Measurements from ENCODE around the gene MGRN1. TPM values are rescaled to one million over a fixed set of nuclear protein-coding genes. Genes with fewer than 3 reads are reported as not detected.

Gene MGRN1
- total and polyA plus RNA-seq, 4 donors, result 29.5 to 112 (median 47.0) TPM

DNA sequence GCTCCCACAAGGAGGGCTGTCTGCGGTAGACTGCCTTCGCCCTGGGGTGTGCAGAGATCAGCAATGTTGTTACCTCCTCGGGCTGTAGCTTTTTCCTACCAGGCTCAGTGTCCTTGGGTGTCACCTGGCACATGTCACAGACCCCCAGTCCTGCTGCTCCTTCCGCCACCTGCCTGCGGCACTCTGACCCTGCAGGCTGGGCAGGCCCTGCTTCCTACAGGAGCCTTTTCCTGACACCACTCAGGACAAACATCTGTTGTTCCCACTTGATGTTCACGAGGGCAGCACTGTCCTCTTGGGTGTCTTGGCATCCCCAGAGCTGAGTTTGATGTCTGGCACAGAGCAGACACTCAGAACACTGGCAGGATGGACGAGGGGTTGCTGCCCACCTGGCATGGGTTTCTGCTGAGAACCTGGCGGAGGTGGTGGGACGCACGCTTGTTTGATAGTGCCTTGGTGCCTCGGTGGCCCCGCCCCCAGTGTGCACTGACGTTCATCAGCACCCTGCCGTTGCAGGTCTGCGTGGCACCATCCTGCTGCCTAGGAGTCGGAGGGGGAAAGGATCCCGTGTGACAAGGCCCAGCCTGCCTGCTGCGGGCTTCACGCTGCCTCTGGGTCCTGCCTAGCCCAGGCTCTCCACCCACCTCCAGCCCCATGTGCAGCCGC, 42.0 kb downstream of the MGRN1 start:
- H3K36me3 ChIP-seq (ENCODE audit: control insufficient read depth in 4 of 4, insufficient read depth in 4 of 4, low read length in 4 of 4), result peaks cover 11 to 50% (median 36%) of the 10 kb centered on the region in 4 donors
- no peak for ATAC-seq (ENCODE audit: insufficient read depth, low FRiP score)
- no peak for DNase-seq

DNA sequence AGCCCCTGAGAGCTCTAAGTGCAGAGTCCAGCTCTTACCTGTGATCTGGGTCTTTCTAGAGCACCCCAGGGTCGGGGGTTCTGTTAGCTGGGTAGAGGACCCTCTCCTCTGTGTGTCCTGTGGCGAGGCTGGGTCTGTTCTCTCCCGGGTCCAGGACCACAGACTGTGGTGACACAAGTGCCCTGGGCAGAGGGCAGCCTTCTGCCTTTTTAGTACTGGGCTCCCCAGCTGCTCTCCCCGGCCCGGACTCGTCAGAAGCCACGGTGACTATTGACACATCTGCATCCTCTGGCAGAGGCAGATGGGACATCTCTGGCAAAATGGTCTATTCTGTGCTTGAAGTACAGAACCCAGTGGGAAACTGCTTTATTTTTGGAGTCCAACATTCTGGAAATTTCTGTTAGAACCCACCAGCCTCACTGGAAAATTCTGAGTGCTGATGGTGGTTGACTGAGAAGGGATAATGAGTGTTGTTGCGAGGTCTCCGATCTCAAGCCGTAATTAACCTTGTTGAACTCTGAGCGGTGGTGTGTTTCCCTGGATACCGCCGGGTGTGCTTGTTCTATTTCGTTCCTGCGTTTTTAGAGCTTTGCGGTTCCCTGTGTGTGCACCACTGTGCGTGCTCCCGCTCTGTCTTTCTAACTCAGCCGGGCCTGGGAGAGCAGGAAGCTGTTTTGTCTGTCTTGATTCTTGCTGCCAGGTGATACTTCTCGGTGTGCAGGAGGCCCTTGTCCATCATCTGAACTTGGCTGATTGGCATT, 42.8 kb downstream of the MGRN1 start:
- DNase-seq (no peak), ATAC-seq (ENCODE audit: insufficient read depth, low FRiP score) (no peak)
- Histone ChIP-seq H3K4me1 (ENCODE audit: control insufficient read depth in 5 of 5, insufficient read depth in 5 of 5, low read length in 5 of 5) (peaks cover 0 to 12% (median 0%) of the 10 kb centered on the region in 5 donors), H3K4me3 (no peak overlapping the region), H3K9me3 (ENCODE audit: control insufficient read depth in 4 of 4, insufficient read depth in 3 of 4, low read length in 3 of 4) (no peaks in the 10 kb centered on the region), H3K27me3 (ENCODE audit: control insufficient read depth in 3 of 3, insufficient read depth in 3 of 3, low read length in 2 of 3) (no peaks in the 10 kb centered on the region), H3K9ac (ENCODE audit: insufficient read depth in 1 of 2, low read length in 2 of 2) (no peak overlapping the region), H3K36me3 (ENCODE audit: control insufficient read depth in 4 of 4, insufficient read depth in 4 of 4, low read length in 4 of 4) (peaks cover 11 to 48% (median 35%) of the 10 kb centered on the region in 4 donors), H3K27ac (ENCODE audit: low read depth in 1 of 2, low read length in 1 of 2) (peak overlapping the region in 1 of 2 donors; percentile 38)
- 76 to 86% methylated on average over 20 of the region's 20 CpGs for WGBS, 2 donors
- TF ChIP-seq, protein P1, sequence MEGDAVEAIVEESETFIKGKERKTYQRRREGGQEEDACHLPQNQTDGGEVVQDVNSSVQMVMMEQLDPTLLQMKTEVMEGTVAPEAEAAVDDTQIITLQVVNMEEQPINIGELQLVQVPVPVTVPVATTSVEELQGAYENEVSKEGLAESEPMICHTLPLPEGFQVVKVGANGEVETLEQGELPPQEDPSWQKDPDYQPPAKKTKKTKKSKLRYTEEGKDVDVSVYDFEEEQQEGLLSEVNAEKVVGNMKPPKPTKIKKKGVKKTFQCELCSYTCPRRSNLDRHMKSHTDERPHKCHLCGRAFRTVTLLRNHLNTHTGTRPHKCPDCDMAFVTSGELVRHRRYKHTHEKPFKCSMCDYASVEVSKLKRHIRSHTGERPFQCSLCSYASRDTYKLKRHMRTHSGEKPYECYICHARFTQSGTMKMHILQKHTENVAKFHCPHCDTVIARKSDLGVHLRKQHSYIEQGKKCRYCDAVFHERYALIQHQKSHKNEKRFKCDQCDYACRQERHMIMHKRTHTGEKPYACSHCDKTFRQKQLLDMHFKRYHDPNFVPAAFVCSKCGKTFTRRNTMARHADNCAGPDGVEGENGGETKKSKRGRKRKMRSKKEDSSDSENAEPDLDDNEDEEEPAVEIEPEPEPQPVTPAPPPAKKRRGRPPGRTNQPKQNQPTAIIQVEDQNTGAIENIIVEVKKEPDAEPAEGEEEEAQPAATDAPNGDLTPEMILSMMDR (IDR thresholded peaks at IDR 0.05; ENCODE audit: control extremely low read depth, extremely low read depth), result no peak

More for the DNA sequence above, 42.0 kb downstream of the MGRN1 start:
- H3K9ac ChIP-seq (ENCODE audit: insufficient read depth in 1 of 2, low read length in 2 of 2), result no peak overlapping the region
- no peaks in the 10 kb centered on the region for H3K9me3 ChIP-seq (ENCODE audit: control insufficient read depth in 4 of 4, insufficient read depth in 3 of 4, low read length in 3 of 4)
- no peak overlapping the region for H3K27ac ChIP-seq (ENCODE audit: low read depth in 1 of 2, low read length in 1 of 2)
- H3K27me3 ChIP-seq (ENCODE audit: control insufficient read depth in 3 of 3, insufficient read depth in 3 of 3, low read length in 2 of 3), result no peaks in the 10 kb centered on the region
- TF ChIP-seq, protein P1 (IDR thresholded peaks at IDR 0.05; ENCODE audit: control extremely low read depth, extremely low read depth), result no peak
- WGBS, 2 donors, result 91 to 94% methylated on average over 20 of the region's 20 CpGs
- no peak overlapping the region for H3K4me3 ChIP-seq
- H3K4me1 ChIP-seq (ENCODE audit: control insufficient read depth in 5 of 5, insufficient read depth in 5 of 5, low read length in 5 of 5), result peaks cover 0 to 15% (median 0%) of the 10 kb centered on the region in 5 donors

DNA sequence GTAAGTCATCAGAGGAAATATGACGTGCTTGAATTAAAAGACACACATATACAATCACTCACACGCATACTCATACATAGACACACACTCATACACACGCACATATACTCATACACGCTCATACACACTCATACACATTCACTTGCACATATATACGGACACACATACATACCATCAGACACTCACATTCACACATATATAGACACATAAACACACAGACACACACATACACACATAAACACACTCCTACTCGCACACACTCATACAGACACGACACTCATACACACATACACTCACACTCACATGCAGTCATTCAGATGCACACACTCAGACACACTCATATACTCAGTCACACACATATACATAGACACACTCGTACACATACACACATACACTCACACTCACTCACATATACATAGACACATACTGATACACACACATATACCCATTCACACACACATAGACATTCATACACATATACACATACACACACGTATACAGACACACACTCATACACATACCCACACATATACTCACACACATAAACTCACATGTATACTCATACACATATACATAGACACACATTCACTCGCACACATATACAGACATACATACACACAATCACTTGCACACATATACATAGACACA, 43.8 kb downstream of the MGRN1 start:
- H3K36me3 ChIP-seq (ENCODE audit: control insufficient read depth in 4 of 4, insufficient read depth in 4 of 4, low read length in 4 of 4), result peaks cover 11 to 52% (median 35%) of the 10 kb centered on the region in 4 donors
- 94 to 95% methylated on average over 10 of the region's 10 CpGs for WGBS, 2 donors

More for the DNA sequence above, 43.8 kb downstream of the MGRN1 start:
- H3K27ac ChIP-seq (ENCODE audit: low read depth in 1 of 2, low read length in 1 of 2), result peak overlapping the region in 1 of 2 donors; percentile 34
- peaks cover 0 to 12% (median 0%) of the 10 kb centered on the region in 5 donors for H3K4me1 ChIP-seq (ENCODE audit: control insufficient read depth in 5 of 5, insufficient read depth in 5 of 5, low read length in 5 of 5)
- TF ChIP-seq, protein P1 (IDR thresholded peaks at IDR 0.05; ENCODE audit: control extremely low read depth, extremely low read depth), result no peak
- DNase-seq, result no peak
- no peaks in the 10 kb centered on the region for H3K27me3 ChIP-seq (ENCODE audit: control insufficient read depth in 3 of 3, insufficient read depth in 3 of 3, low read length in 2 of 3)
- no peak for ATAC-seq (ENCODE audit: insufficient read depth, low FRiP score)
- no peaks in the 10 kb centered on the region for H3K9me3 ChIP-seq (ENCODE audit: control insufficient read depth in 4 of 4, insufficient read depth in 3 of 4, low read length in 3 of 4)
- no peak overlapping the region for H3K9ac ChIP-seq (ENCODE audit: insufficient read depth in 1 of 2, low read length in 2 of 2)
- H3K4me3 ChIP-seq, result no peak overlapping the region
